Stimulated activated CD4-positive, alpha-beta T cell treated with anti-CD3 and anti-CD28 coated beads, TNF-alpha, amount 100 ng/mL, for 1 hour (primary cell): ENCODE measurements around the gene NSL1.
"Not testable (repeated sequence)": the region's sequence is repeated elsewhere in the genome, so short reads cannot be mapped to it uniquely, and the experiment has no call there.

Experiments
- DNase-seq, 3 donors: peaks; one replicate each; pipeline ENCODE4 v3.0.0-alpha.2; 2020; ENCODE audit warnings: low read depth in 3 of 3, low spot score in 1 of 3

NSL1 gene

GRCh38 chr1:212791676-212792395 lies at the start of gene NSL1, which contains the start of gene TATDN3:
TSS of gene NSL1 (minus strand) at chr1:212791777. CDS start at chr1:212791763, 14 bp downstream.
TSS of gene TATDN3 (plus strand) at chr1:212791894. CDS start at chr1:212791922, 28 bp downstream.
- DNase-seq: peak; percentile 76 to 99 (median 90)

- DNase-seq: no peak
Observed at GRCh38 chr1:212838145-212838544, 46.6 kb upstream of the NSL1 start.

GRCh38 chr1:212833211-212834207 lies 41.9 kb upstream of the NSL1 start:
- DNase-seq: not testable (repeated sequence)

- DNase-seq: no peak
Observed at GRCh38 chr1:212828395-212828794, 36.8 kb upstream of the NSL1 start.

- DNase-seq: no peak
Observed at GRCh38 chr1:212827831-212828278, 36.3 kb upstream of the NSL1 start.

GRCh38 chr1:212827171-212827776 lies 35.7 kb upstream of the NSL1 start:
- no peak for DNase-seq

GRCh38 chr1:212825798-212826452 lies 34.3 kb upstream of the NSL1 start:
- no peak for DNase-seq

GRCh38 chr1:212824201-212824600 lies 32.6 kb upstream of the NSL1 start:
- DNase-seq: no peak

- no peak for DNase-seq
Observed at GRCh38 chr1:212822956-212823355, 31.4 kb upstream of the NSL1 start.

- no peak for DNase-seq
Observed at GRCh38 chr1:212820969-212821368, 29.4 kb upstream of the NSL1 start.

- DNase-seq: no peak
Observed at GRCh38 chr1:212819726-212820125, 28.1 kb upstream of the NSL1 start.

GRCh38 chr1:212816567-212817278 lies 25.1 kb upstream of the NSL1 start:
- no peak for DNase-seq

GRCh38 chr1:212814537-212815334 lies 23.2 kb upstream of the NSL1 start:
- no peak for DNase-seq

GRCh38 chr1:212805767-212806166 lies 14.2 kb upstream of the NSL1 start:
- no peak for DNase-seq

- DNase-seq: no peak
Observed at GRCh38 chr1:212797681-212798080, 6.1 kb upstream of the NSL1 start.

GRCh38 chr1:212794561-212795014 lies 3.0 kb upstream of the NSL1 start:
- no peak for DNase-seq

GRCh38 chr1:212792396-212792908 lies 875 bp upstream of the NSL1 start:
- DNase-seq: no peak

- DNase-seq: no peak
Observed at GRCh38 chr1:212791261-212791675, 309 bp downstream of the NSL1 start.

- no peak for DNase-seq
Observed at GRCh38 chr1:212785871-212786270, 5.7 kb downstream of the NSL1 start.
